Measurements from ENCODE around the gene FBN3. TPM values are rescaled to one million over a fixed set of nuclear protein-coding genes. Genes with fewer than 3 reads are reported as not detected.
A peak's percentile ranks its signal among the peaks of the same experiment; 100 is the strongest.

FBN3 gene
- total and polyA plus RNA-seq, 9 donors: 4.8 to 17.7 (median 12.7) TPM

GRCh38 chr19:8148410-8149260, 757 bp downstream of the FBN3 start:
- H3K9me3 ChIP-seq (replicated peaks; ENCODE audit: control insufficient read depth, low read depth, low read length): no peaks in the 10 kb centered on the region
- no peaks in the 10 kb centered on the region for H3K36me3 ChIP-seq (ENCODE audit: control insufficient read depth, insufficient read depth, low read length)
- H3K4me3 ChIP-seq (ENCODE audit: low read length): peak overlapping the region; percentile 41
- peaks cover 29% of the 10 kb centered on the region for H3K4me1 ChIP-seq (ENCODE audit: control insufficient read depth, insufficient read depth, low read length)
- H3K27ac ChIP-seq (ENCODE audit: low read length): no peak overlapping the region
- H3K27me3 ChIP-seq (ENCODE audit: control insufficient read depth, insufficient read depth, low read length): peaks cover 31% of the 10 kb centered on the region
- 6% methylated on average over 18 of the region's 50 CpGs for WGBS (ENCODE audit: insufficient coverage)
- DNase-seq: peak; percentile 25

- peaks cover 29% of the 10 kb centered on the region for H3K27me3 ChIP-seq (ENCODE audit: control insufficient read depth, insufficient read depth, low read length)
- DNase-seq: no peak
- H3K27ac ChIP-seq (ENCODE audit: low read length): no peak overlapping the region
- no peak overlapping the region for H3K4me3 ChIP-seq (ENCODE audit: low read length)
- H3K9me3 ChIP-seq (replicated peaks; ENCODE audit: control insufficient read depth, low read depth, low read length): no peaks in the 10 kb centered on the region
- WGBS (ENCODE audit: insufficient coverage): 89% methylated on average over 3 of the region's 6 CpGs
- H3K36me3 ChIP-seq (ENCODE audit: control insufficient read depth, insufficient read depth, low read length): no peaks in the 10 kb centered on the region
- H3K4me1 ChIP-seq (ENCODE audit: control insufficient read depth, insufficient read depth, low read length): peaks cover 26% of the 10 kb centered on the region
These were observed 1.3 kb downstream of the FBN3 start for GRCh38 chr19:8148088-8148409.

- H3K27me3 ChIP-seq (ENCODE audit: control insufficient read depth, insufficient read depth, low read length): peaks cover 29% of the 10 kb centered on the region
- DNase-seq: no peak
- WGBS (ENCODE audit: insufficient coverage): 46% methylated on average over 6 of the region's 7 CpGs
These were observed 1.8 kb downstream of the FBN3 start for GRCh38 chr19:8147582-8147978.

GRCh38 chr19:8146877-8147581, 2.4 kb downstream of the FBN3 start:
- Histone ChIP-seq H3K27ac (ENCODE audit: low read length) (no peak overlapping the region), H3K27me3 (ENCODE audit: control insufficient read depth, insufficient read depth, low read length) (peaks cover 32% of the 10 kb centered on the region), H3K4me3 (ENCODE audit: low read length) (no peak overlapping the region), H3K9me3 (replicated peaks; ENCODE audit: control insufficient read depth, low read depth, low read length) (no peaks in the 10 kb centered on the region), H3K4me1 (ENCODE audit: control insufficient read depth, insufficient read depth, low read length) (peaks cover 36% of the 10 kb centered on the region), H3K36me3 (ENCODE audit: control insufficient read depth, insufficient read depth, low read length) (no peaks in the 10 kb centered on the region)
- WGBS (ENCODE audit: insufficient coverage): 58% methylated on average over 21 of the region's 27 CpGs
- DNase-seq: no peak

More at GRCh38 chr19:8147582-8147978, 1.8 kb downstream of the FBN3 start:
- Histone ChIP-seq H3K27ac (ENCODE audit: low read length) (no peak overlapping the region), H3K9me3 (replicated peaks; ENCODE audit: control insufficient read depth, low read depth, low read length) (no peaks in the 10 kb centered on the region), H3K4me1 (ENCODE audit: control insufficient read depth, insufficient read depth, low read length) (peaks cover 31% of the 10 kb centered on the region), H3K4me3 (ENCODE audit: low read length) (no peak overlapping the region), H3K36me3 (ENCODE audit: control insufficient read depth, insufficient read depth, low read length) (no peaks in the 10 kb centered on the region)

GRCh38 chr19:8144273-8144995, 5.0 kb downstream of the FBN3 start:
- Histone ChIP-seq H3K9me3 (replicated peaks; ENCODE audit: control insufficient read depth, low read depth, low read length) (no peaks in the 10 kb centered on the region), H3K4me3 (ENCODE audit: low read length) (no peak overlapping the region), H3K27ac (ENCODE audit: low read length) (no peak overlapping the region), H3K36me3 (ENCODE audit: control insufficient read depth, insufficient read depth, low read length) (no peaks in the 10 kb centered on the region), H3K4me1 (ENCODE audit: control insufficient read depth, insufficient read depth, low read length) (peaks cover 52% of the 10 kb centered on the region), H3K27me3 (ENCODE audit: control insufficient read depth, insufficient read depth, low read length) (peaks cover 21% of the 10 kb centered on the region)
- WGBS (ENCODE audit: insufficient coverage): 73% methylated on average over 7 of the region's 14 CpGs
- DNase-seq: peak; percentile 25

- WGBS (ENCODE audit: insufficient coverage): 23% methylated on average over 7 of the region's 10 CpGs
- H3K27ac ChIP-seq (ENCODE audit: low read length): peak overlapping the region; percentile 59
- H3K27me3 ChIP-seq (ENCODE audit: control insufficient read depth, insufficient read depth, low read length): peaks cover 11% of the 10 kb centered on the region
- H3K9me3 ChIP-seq (replicated peaks; ENCODE audit: control insufficient read depth, low read depth, low read length): no peaks in the 10 kb centered on the region
- no peaks in the 10 kb centered on the region for H3K36me3 ChIP-seq (ENCODE audit: control insufficient read depth, insufficient read depth, low read length)
- peak; percentile 31 for DNase-seq
- H3K4me1 ChIP-seq (ENCODE audit: control insufficient read depth, insufficient read depth, low read length): peaks cover 56% of the 10 kb centered on the region
- no peak overlapping the region for H3K4me3 ChIP-seq (ENCODE audit: low read length)
These were observed 6.4 kb downstream of the FBN3 start for GRCh38 chr19:8143041-8143440.

GRCh38 chr19:8142513-8142900, 6.9 kb downstream of the FBN3 start:
- DNase-seq: peak; percentile 67
- Histone ChIP-seq H3K9me3 (replicated peaks; ENCODE audit: control insufficient read depth, low read depth, low read length) (no peaks in the 10 kb centered on the region), H3K4me1 (ENCODE audit: control insufficient read depth, insufficient read depth, low read length) (peaks cover 55% of the 10 kb centered on the region), H3K36me3 (ENCODE audit: control insufficient read depth, insufficient read depth, low read length) (no peaks in the 10 kb centered on the region), H3K27ac (ENCODE audit: low read length) (no peak overlapping the region), H3K4me3 (ENCODE audit: low read length) (no peak overlapping the region), H3K27me3 (ENCODE audit: control insufficient read depth, insufficient read depth, low read length) (peaks cover 8% of the 10 kb centered on the region)
- 46% methylated on average over 4 of the region's 6 CpGs for WGBS (ENCODE audit: insufficient coverage)

- Histone ChIP-seq H3K27ac (ENCODE audit: low read length) (no peak overlapping the region), H3K36me3 (ENCODE audit: control insufficient read depth, insufficient read depth, low read length) (no peaks in the 10 kb centered on the region), H3K4me3 (ENCODE audit: low read length) (no peak overlapping the region), H3K27me3 (ENCODE audit: control insufficient read depth, insufficient read depth, low read length) (peaks cover 3% of the 10 kb centered on the region), H3K9me3 (replicated peaks; ENCODE audit: control insufficient read depth, low read depth, low read length) (no peaks in the 10 kb centered on the region), H3K4me1 (ENCODE audit: control insufficient read depth, insufficient read depth, low read length) (peaks cover 49% of the 10 kb centered on the region)
- 91% methylated on average over 14 of the region's 21 CpGs for WGBS (ENCODE audit: insufficient coverage)
- DNase-seq: peak; percentile 25
These were observed 7.5 kb downstream of the FBN3 start for GRCh38 chr19:8141726-8142512.

GRCh38 chr19:8138201-8138600, 11.2 kb downstream of the FBN3 start:
- DNase-seq: peak; percentile 74

More at GRCh38 chr19:8138201-8138600, 11.2 kb downstream of the FBN3 start:
- Histone ChIP-seq H3K27ac (ENCODE audit: low read length) (peak overlapping the region; percentile 47), H3K4me1 (ENCODE audit: control insufficient read depth, insufficient read depth, low read length) (peaks cover 47% of the 10 kb centered on the region), H3K4me3 (ENCODE audit: low read length) (no peak overlapping the region), H3K36me3 (ENCODE audit: control insufficient read depth, insufficient read depth, low read length) (no peaks in the 10 kb centered on the region), H3K27me3 (ENCODE audit: control insufficient read depth, insufficient read depth, low read length) (peaks cover 3% of the 10 kb centered on the region), H3K9me3 (replicated peaks; ENCODE audit: control insufficient read depth, low read depth, low read length) (peaks cover 2% of the 10 kb centered on the region)
- 76% methylated on average over 17 of the region's 17 CpGs for WGBS (ENCODE audit: insufficient coverage)
